PC-9 (cell line): Measurements from ENCODE around the gene BCAR1. TPM values are rescaled to one million over a fixed set of nuclear protein-coding genes. Genes with fewer than 3 reads are reported as not detected.

Experiments used
- BruUV-seq: library from RNA; stranded (reverse); fragments of 400-500 nt; replicated peaks from 2 replicates; lab custom pipeline; 2021; lab: Mats Ljungman, UMichigan
- CTCF ChIA-PET: fragments of 300-600 bp; sonication (Branson Sonifier 250); formaldehyde crosslinking; loops from one replicate; lab custom pipeline; 2022; ENCODE audit warnings: antibody characterized with exemption; lab: Charles Lee
- POLR2A ChIA-PET: fragments of 300-600 bp; sonication (Branson Sonifier 250); formaldehyde crosslinking; loops from one replicate; lab custom pipeline; 2022; ENCODE audit warnings: antibody characterized with exemption; ENCODE audit not compliant: unreplicated experiment; lab: Charles Lee
- DNase-seq, 2 experiments: peaks; one replicate each; pipeline versions ENCODE4 v3.0.0 to v3.0.0-alpha.2; 2015 to 2022; ENCODE audit warnings: mixed read lengths in 1 of 2
- H2AFZ ChIP-seq: fragments of 200-600 bp; sonication (generic); 2 replicates; pipeline ENCODE4 v1.8.1; 2017; ENCODE audit warnings: antibody characterized with exemption
- H3F3A ChIP-seq: fragments of 200-600 bp; sonication (generic); 2 replicates; pipeline ENCODE4 v1.8.1; 2017; ENCODE audit warnings: antibody characterized with exemption, mild to moderate bottlenecking, low read depth; ENCODE audit not compliant: insufficient read depth
- H3K27ac ChIP-seq: fragments of 200-600 bp; sonication (generic); 2 replicates; pipeline ENCODE4 v1.6.1; 2016; ENCODE audit warnings: mixed run types
- H3K27me3 ChIP-seq: fragments of 200-600 bp; sonication (generic); 2 replicates; pipeline ENCODE4 v1.6.1; 2016; ENCODE audit warnings: low read depth, mixed run types; ENCODE audit not compliant: insufficient read depth
- H3K36me3 ChIP-seq: fragments of 200-600 bp; sonication (generic); 2 replicates; pipeline ENCODE4 v1.6.1; 2016; ENCODE audit warnings: low read depth, mixed run types
- H3K4me1 ChIP-seq: fragments of 200-600 bp; sonication (generic); replicated peaks from 2 replicates; pipeline ENCODE4 v1.6.1; 2016; ENCODE audit warnings: mixed run types; ENCODE audit not compliant: insufficient read depth
- H3K4me2 ChIP-seq: fragments of 200-600 bp; sonication (generic); 2 replicates; pipeline ENCODE4 v1.6.1; 2017; ENCODE audit warnings: mixed run types
- H3K4me3 ChIP-seq: fragments of 200-600 bp; sonication (generic); 2 replicates; pipeline ENCODE4 v1.6.1; 2016; ENCODE audit warnings: mixed run types
- H3K79me2 ChIP-seq: fragments of 200-600 bp; sonication (generic); 2 replicates; pipeline ENCODE4 v1.6.1; 2017; ENCODE audit warnings: low read depth, mixed run types
- H3K9me2 ChIP-seq: fragments of 200-600 bp; sonication (generic); 2 replicates; pipeline ENCODE4 v1.8.1; 2017; ENCODE audit warnings: mild to moderate bottlenecking; ENCODE audit not compliant: insufficient read depth
- H3K9me3 ChIP-seq: fragments of 200-600 bp; sonication (generic); 2 replicates; pipeline ENCODE4 v1.8.1; 2016; ENCODE audit warnings: low read depth; ENCODE audit not compliant: insufficient read depth
- H4K20me1 ChIP-seq: fragments of 200-600 bp; sonication (generic); 2 replicates; pipeline ENCODE4 v1.8.1; 2017; ENCODE audit not compliant: insufficient read depth
- EZH2 ChIP-seq: fragments of 200-600 bp; sonication (generic); IDR thresholded peaks from 2 replicates; pipeline ENCODE4 v1.8.0; 2017; ENCODE audit warnings: antibody characterized with exemption, low read depth
- intact Hi-C: fragments of 100-400 bp; cut with micrococcal nuclease; formaldehyde crosslinking; loops from one replicate; pipeline ENCODE4 v1.10.0; 2022; ENCODE audit not compliant: unreplicated experiment
- total RNA-seq: library from RNA; stranded (reverse); gene quantifications from 2 replicates; pipeline ENCODE4 v1.2.3, GENCODE V29; 2021
- TF ChIP-seq, protein P1 (sequence below): fragments of 200-600 bp; sonication (generic); conservative IDR thresholded peaks from 2 replicates; pipeline ENCODE4 v1.6.1; 2017; ENCODE audit warnings: mixed run types, antibody characterized with exemption, mild to moderate bottlenecking, moderate library complexity

The BCAR1 gene
- total RNA-seq, 1 experiment from 2014 or later: 53.9 TPM

DNA sequence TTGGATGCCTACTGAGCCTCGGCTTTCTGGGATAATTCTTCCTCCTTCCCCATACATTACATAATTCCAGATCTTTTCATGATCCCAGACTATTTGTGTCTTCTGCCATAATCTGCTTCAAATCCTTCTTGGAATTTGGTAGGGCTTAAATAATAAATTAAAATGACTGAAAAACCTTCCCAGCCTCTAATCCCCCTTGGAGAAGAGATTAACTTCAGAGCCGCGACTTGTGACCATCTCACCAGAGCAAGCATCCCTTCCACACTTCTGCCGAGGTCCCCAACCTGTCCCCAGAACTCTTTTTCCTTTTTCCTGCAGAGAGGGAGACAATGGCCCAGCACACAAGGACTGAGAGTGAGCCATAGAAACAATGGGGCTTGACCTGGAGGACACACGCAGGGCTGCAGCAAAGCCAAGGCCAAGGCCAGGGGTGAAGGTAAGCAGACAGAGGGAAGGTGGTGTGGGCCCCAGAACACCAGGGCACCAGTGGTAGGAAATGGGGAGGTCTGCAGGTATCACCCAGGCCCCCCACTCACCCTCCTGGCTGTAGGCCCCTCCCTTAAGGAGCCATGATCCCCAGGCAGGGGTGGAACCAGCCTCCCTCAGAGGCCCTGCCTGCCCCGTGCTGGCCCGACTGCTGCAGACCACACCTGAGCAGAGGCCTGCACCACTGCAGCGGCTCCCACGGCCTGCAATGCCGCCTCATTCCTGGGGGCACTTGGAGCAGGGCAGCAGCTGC is 9.6 kb upstream of the BCAR1 start:
- Histone ChIP-seq H3F3A (no peaks in the 10 kb centered on the region), H2AFZ (no peak overlapping the region), H3K4me2 (no peak overlapping the region), H4K20me1 (peaks cover 72% of the 10 kb centered on the region), H3K4me1 (peaks cover 18% of the 10 kb centered on the region), H3K79me2 (peaks cover 92% of the 10 kb centered on the region), H3K27me3 (no peaks in the 10 kb centered on the region), H3K9me2 (no peaks in the 10 kb centered on the region), H3K9me3 (no peaks in the 10 kb centered on the region), H3K27ac (no peak overlapping the region), H3K36me3 (0 out of 2 replicates have a peak, but pooled peaks cover 3% of the 10 kb centered on the region), H3K4me3 (no peak overlapping the region)
- ChIA-PET CTCF (no interaction called here), POLR2A (no interaction called here)
- intact Hi-C loops: no loop called here
- no peak for DNase-seq
- TF ChIP-seq EZH2: no peak
- TF ChIP-seq, protein P1, sequence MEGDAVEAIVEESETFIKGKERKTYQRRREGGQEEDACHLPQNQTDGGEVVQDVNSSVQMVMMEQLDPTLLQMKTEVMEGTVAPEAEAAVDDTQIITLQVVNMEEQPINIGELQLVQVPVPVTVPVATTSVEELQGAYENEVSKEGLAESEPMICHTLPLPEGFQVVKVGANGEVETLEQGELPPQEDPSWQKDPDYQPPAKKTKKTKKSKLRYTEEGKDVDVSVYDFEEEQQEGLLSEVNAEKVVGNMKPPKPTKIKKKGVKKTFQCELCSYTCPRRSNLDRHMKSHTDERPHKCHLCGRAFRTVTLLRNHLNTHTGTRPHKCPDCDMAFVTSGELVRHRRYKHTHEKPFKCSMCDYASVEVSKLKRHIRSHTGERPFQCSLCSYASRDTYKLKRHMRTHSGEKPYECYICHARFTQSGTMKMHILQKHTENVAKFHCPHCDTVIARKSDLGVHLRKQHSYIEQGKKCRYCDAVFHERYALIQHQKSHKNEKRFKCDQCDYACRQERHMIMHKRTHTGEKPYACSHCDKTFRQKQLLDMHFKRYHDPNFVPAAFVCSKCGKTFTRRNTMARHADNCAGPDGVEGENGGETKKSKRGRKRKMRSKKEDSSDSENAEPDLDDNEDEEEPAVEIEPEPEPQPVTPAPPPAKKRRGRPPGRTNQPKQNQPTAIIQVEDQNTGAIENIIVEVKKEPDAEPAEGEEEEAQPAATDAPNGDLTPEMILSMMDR: no peak
- BruUV-seq: no TSS peak

GRCh38 chr16:75258807-75259141 is 7.3 kb upstream of the BCAR1 start:
- Histone ChIP-seq H3K4me3 (no peak overlapping the region), H2AFZ (no peak overlapping the region), H3K4me1 (peaks cover 19% of the 10 kb centered on the region), H4K20me1 (peaks cover 83% of the 10 kb centered on the region), H3K36me3 (0 out of 2 replicates have a peak, but pooled peaks cover 3% of the 10 kb centered on the region), H3K9me3 (no peaks in the 10 kb centered on the region), H3F3A (peaks cover 12% of the 10 kb centered on the region; the same call in 1 of the 2 replicates), H3K27ac (no peak overlapping the region), H3K79me2 (peaks cover 89% of the 10 kb centered on the region), H3K9me2 (no peaks in the 10 kb centered on the region), H3K4me2 (no peak overlapping the region), H3K27me3 (no peaks in the 10 kb centered on the region)
- no peak for TF ChIP-seq EZH2
- TF ChIP-seq, protein P1: no peak
- POLR2A ChIA-PET: no interaction called here
- DNase-seq: no peak
- intact Hi-C loops: no loop called here
- CTCF ChIA-PET: no interaction called here
- BruUV-seq: no TSS peak

GRCh38 chr16:75257886-75258806 is 6.7 kb upstream of the BCAR1 start:
- Histone ChIP-seq H2AFZ (no peak overlapping the region), H3K79me2 (peaks cover 82% of the 10 kb centered on the region), H3K27me3 (no peaks in the 10 kb centered on the region), H3K4me3 (no peak overlapping the region), H4K20me1 (peaks cover 80% of the 10 kb centered on the region), H3K9me2 (no peaks in the 10 kb centered on the region), H3K27ac (no peak overlapping the region), H3K36me3 (0 out of 2 replicates have a peak, but pooled peaks cover 3% of the 10 kb centered on the region), H3K9me3 (no peaks in the 10 kb centered on the region), H3F3A (peaks cover 12% of the 10 kb centered on the region; the same call in 1 of the 2 replicates), H3K4me1 (peaks cover 13% of the 10 kb centered on the region; the same call in 1 of the 2 replicates), H3K4me2 (no peak overlapping the region)
- ChIA-PET POLR2A (no interaction called here), CTCF (no interaction called here)
- intact Hi-C loops: no loop called here
- TF ChIP-seq, protein P1: no peak
- no peak for TF ChIP-seq EZH2
- BruUV-seq: no TSS peak
- DNase-seq: no peak
